ENCODE results near the gene ZC2HC1C. TPM values are rescaled to one million over a fixed set of nuclear protein-coding genes. Genes with fewer than 3 reads are reported as not detected.

The ZC2HC1C gene
- total and polyA plus RNA-seq, 2 of the 13 experiments (the other 11 are each of a cell fraction or from before 2014, with no cell fraction given) = 3.3 to 3.5 TPM

GRCh38 chr14:75069811-75070145 is 337 bp downstream of the ZC2HC1C start (continued):
- 0 out of 2 replicates have a peak, but pooled peaks have one; percentile 21 for TF ChIP-seq KIAA2018 (CRISPR knock-in tag; IDR thresholded peaks at IDR 0.05; ENCODE audit: borderline replicate concordance)
- peak; percentile 56 for TF ChIP-seq ASH2L (IDR thresholded peaks at IDR 0.05; ENCODE audit: insufficient read length, low read depth, low read length)
- TF ChIP-seq PHF21A (CRISPR knock-in tag; IDR thresholded peaks at IDR 0.05) = no peak
- TF ChIP-seq ZFP36L1 (CRISPR knock-in tag; IDR thresholded peaks at IDR 0.05) = 0 out of 2 replicates have a peak, but pooled peaks have one; percentile 15
- TF ChIP-seq ZSCAN9 (CRISPR knock-in tag; IDR thresholded peaks at IDR 0.05; ENCODE audit: borderline replicate concordance) = no peak
- TF ChIP-seq PHF5A (CRISPR knock-in tag; IDR thresholded peaks at IDR 0.05; ENCODE audit: low read depth, unreplicated experiment) = no peak
- no peak for TF ChIP-seq CEBPB (IDR thresholded peaks at IDR 0.05; ENCODE audit: borderline replicate concordance, low read depth, low read length)
- TF ChIP-seq ZNF263 (CRISPR knock-in tag; IDR thresholded peaks at IDR 0.05) = peak; percentile 22; the same call in 1 of the 2 replicates
- TF ChIP-seq ZNF687 (CRISPR knock-in tag; IDR thresholded peaks at IDR 0.05) = peak; percentile 45
- peak; percentile 81 for TF ChIP-seq ZEB1 (IDR thresholded peaks at IDR 0.05; ENCODE audit: insufficient replicate concordance, low read depth)
- TF ChIP-seq HNRNPH1 (optimal IDR thresholded peaks at IDR 0.05; ENCODE audit: low read depth, low read length) = no peak
- TF ChIP-seq BHLHE40 (IDR thresholded peaks at IDR 0.05; ENCODE audit: low read length) = peak; percentile 76
- TF ChIP-seq SP4 (CRISPR knock-in tag; IDR thresholded peaks at IDR 0.05) = peak; percentile 4; the same call in 1 of the 2 replicates
- no peak for TF ChIP-seq ATF2 (CRISPR knock-in tag; IDR thresholded peaks at IDR 0.05)
- TF ChIP-seq TP53 (CRISPR knock-in tag; conservative IDR thresholded peaks at IDR 0.05) = no peak
- TF ChIP-seq ZFP62 (CRISPR knock-in tag; IDR thresholded peaks at IDR 0.05) = no peak
